ENCODE data around the gene ETV6.

GRCh38 chr12:11888029-11888428, 238.6 kb downstream of the ETV6 start:
- TF ChIP-seq POLR2A (IDR thresholded peaks at IDR 0.05) (no peak), CTCF (IDR thresholded peaks at IDR 0.05) (no peak)

Measured in lower leg skin (tissue), 3 donors.